RCC 7860 (cell line): ENCODE results near the gene FADS1.

ENCODE experiments used
- DNase-seq: peaks from one replicate; pipeline ENCODE4 v3.0.0-alpha.2; 2015; ENCODE audit warnings: low spot score
- FAIRE-seq: peaks from 2 replicates; lab custom pipeline; 2012; peaks lifted over from hg19 to GRCh38; lab: Jason Lieb, UNC

Gene FADS1

GRCh38 chr11:61846362-61847020 is 29.7 kb upstream of the FADS1 start:
- DNase-seq (no peak), FAIRE-seq (no peak)

- no peak for DNase-seq
- FAIRE-seq, result no peak
These were observed 28.2 kb upstream of the FADS1 start for GRCh38 chr11:61844909-61845565.

GRCh38 chr11:61842528-61842820 is 25.7 kb upstream of the FADS1 start:
- FAIRE-seq (no peak), DNase-seq (no peak)

- FAIRE-seq (no peak), DNase-seq (no peak)
These were observed 25.1 kb upstream of the FADS1 start for GRCh38 chr11:61841636-61842527.

- no peak for FAIRE-seq
- no peak for DNase-seq
These were observed 23.6 kb upstream of the FADS1 start for GRCh38 chr11:61840371-61840770.

DNA sequence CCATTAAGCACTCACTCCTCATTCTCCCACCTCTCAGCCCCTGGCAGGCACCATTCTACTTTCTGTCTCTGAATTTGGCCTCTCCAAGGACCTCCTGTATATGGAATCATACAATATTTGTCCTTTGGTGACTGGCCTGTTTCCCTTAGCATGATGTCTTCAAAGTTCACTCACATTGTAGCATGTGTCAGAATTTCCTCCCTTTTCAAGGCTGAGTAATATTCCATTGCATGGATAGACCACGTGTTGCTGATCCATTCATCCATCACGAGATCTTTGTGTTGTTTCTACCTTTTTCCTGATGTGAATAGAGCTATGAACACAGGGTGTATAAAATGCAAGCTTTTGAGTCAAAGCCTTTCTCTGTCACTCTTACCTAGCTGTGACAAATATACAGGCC is 22.9 kb upstream of the FADS1 start:
- DNase-seq (no peak), FAIRE-seq (no peak)

DNA sequence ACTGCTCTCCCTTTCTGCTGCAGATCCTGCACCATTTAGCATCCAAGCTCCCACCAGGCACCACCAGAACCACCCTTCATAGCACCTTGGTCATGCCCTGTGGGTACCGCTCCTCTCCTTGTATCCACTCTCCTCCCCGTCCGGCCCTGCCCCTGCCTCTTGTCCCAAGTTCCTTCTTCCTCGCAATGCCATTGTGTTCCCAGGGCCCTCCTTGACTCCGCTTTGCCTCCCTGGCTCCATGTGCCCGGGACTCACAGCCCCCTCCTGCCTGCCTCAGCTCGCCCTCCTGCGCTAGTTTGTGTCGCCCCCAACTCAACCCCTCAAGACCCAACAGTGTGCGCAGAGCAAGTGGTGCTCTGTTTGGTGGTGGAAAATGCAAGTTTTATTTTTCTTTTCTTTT is 22.1 kb upstream of the FADS1 start:
- FAIRE-seq, result no peak
- DNase-seq, result no peak

GRCh38 chr11:61838501-61838900 is 21.7 kb upstream of the FADS1 start:
- DNase-seq (no peak), FAIRE-seq (no peak)

- DNase-seq (no peak), FAIRE-seq (no peak)
These were observed 20.7 kb upstream of the FADS1 start for GRCh38 chr11:61837411-61838005.

DNA sequence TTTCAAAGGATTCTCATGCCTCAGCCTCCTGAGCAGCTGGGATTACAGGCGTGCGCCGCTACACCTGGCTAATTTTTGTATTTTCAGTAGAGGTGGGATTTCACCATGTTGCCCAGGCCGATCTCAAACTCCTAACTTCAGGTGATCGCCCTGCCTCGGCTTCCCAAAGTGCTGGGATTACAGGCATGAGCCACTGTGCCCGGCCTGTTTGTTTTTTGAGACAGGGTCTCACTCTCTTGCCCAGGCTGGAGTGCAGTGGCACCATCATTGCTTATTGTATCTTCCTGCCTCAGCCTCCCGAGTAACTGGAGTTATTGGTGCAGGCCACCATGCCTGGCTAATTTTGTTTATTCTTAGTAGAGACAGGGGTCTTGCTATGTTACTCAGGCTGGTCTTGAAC is 19.4 kb upstream of the FADS1 start:
- no peak for DNase-seq
- FAIRE-seq, result no peak

DNA sequence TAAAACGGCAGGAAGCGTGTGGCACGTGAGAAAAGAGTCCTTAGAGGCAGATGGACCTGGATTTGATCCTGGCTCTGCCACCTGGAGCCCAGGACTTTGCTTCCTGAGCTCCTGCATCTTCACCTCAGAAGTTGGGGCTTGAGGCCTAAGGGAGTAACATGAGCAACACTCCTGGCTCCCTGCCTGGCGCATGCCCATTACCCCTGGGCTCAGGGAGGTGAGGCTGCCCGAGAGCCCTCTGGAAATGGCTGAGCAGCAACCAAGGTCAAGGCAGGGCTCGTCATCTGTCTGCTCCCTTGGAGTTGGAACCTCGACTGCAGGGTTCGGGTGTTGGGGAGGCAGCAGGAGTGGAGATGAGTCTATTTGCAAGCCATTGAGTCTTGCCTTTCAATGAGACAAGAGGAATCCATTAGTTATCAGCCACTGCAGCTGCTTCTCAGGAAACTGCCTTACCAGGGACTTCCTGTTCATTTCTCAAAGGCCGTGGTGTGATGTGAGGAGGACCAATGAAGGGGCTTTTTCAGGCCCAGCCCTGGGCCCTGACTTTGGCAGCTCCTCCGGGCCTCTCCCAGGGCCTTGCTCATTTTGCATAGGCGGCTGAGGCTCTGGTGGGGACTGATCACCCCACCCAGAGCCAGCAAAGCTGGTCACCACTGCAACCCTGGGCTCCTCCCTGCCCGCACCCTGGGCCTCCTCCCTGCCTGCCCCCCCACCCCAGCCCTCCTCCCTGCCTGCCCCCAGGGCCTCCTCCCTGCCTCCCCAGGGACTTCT is 17.7 kb upstream of the FADS1 start:
- DNase-seq, result no peak
- no peak for FAIRE-seq

DNA sequence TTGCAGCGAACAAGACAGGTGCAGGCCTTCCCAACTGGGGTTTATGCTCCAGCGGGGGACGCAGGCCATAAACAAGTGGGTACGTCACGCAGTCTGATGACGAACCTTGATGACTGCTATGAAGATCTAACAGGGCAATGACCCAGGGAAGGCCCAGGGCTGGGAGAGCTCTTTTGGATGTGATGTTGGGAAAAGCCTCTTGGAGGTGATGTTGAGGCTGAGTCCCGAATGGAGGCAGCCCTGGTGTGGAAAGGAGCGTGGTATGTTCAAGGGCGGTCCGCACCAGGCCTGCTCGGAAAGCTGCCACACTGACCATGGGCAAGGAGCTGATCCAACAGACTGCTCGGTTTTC is 17.1 kb upstream of the FADS1 start:
- DNase-seq (no peak), FAIRE-seq (no peak)

DNA sequence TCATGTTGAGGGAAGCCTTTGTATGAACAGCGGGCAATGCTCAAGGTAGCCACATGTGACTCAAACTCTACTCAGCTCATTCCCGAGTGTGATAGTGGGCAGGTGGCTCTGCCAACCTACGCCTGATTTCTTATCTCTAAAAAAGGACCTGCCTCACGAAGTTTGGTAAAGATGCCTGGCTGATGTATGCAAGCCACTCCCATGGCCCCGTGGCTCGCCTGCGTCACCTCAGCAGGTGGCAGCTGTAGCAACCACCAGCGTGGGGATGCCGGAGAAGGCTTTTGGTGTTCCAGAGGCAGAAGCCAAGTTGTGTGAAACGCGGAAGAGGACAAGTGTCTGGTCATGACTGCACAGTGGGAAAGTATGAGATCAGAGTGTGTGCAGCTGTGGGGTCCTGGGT is 16.7 kb upstream of the FADS1 start:
- FAIRE-seq, result no peak

DNA sequence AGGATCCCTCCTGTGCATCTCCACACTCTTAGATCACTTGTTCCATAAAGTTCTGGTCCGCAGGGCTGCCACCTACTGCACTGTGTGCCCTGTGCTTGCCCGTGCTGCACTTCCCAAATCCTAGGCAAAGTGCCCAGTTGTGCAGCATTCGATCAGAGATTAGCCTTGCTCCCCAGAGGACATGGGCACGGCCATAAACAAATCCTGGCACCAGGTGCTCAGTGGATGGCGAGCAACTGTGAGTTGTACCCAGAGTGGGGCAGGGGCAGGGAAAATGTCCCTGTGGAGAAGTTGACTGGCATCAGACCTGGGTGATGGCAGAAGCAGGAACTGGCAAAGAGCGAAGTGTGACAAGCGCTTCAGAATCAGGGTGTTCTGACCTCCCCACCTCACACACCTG is 16.0 kb upstream of the FADS1 start:
- DNase-seq (no peak), FAIRE-seq (no peak)

More for the DNA sequence above, 16.7 kb upstream of the FADS1 start:
- DNase-seq, result no peak

DNA sequence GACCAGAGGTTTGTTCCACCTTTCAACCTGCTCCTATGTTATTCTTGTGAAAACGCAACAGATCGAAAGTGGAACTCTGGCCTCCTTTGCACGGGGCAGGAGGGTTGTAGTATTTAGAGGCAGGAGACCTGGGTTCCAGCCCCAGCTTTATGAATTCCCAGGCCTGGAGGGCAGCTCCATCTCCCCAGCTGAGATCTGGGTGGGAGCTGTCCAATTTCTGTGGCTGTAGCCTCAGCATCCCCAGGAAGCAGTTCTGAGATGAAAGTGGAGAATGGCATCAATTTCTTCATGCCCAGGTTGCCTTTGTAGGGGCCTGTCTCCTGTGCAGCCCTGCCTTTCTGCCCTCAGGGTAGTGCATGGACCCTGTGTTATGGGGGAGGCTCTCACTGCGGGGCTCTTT is 15.4 kb upstream of the FADS1 start:
- no peak for DNase-seq
- FAIRE-seq, result no peak

DNA sequence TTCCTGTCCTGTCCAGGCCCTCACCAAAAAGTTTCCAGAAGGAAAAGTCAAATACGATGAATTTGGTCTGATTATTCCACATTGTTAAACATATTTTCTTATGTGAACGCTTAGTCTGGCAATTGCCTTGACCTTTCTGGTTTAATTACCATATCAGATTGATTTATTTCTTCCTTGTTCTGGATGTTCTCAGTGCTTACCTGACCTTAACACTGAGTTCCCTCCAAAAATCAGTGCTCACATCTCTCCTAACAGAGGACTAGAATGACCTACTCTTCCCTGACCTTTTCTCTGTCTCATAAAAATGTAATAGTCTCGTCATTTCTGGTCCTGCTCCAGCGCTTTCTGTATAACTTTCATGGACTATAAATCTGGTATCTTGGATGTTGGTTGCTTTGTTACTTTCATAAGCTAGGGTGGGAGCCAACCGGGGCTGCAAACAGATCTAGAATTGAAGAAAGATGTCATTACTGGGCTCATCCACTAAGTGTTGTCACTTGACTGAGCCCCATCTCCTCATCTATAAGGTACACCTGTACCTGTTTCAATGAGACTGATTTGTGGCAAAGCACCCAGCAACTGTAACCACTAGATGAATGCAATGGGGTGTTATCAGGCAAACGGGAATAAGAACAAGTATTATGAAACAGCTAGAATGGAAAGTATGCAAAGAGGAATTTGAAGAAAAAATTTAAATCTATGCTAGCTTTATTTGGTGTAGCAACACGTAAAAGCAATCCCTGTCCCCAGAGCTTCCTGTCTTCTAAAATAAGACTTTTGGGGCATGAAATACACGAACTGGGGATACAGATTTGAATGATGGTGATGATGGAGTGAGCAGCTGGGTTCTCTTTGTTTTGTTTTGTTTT is 13.7 kb upstream of the FADS1 start:
- DNase-seq (no peak), FAIRE-seq (no peak)

DNA sequence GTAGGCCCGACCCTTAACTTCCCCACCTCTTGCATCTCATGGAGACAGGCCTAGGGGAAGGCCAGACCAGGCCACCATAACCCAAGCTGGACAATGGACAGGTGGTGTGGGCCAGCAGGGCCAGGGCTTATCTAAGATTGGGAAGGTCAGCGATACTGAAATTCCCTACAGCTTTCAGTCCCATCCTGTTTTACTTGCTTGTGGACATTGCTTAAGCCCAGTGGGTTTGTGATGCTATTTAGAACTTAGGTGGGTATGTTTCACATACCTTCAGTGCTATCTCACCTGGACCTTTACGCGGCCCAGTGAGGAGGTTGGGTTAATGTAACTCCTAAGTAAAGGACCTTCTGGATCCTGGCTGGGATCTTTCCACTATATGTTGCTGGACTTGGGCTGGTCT is 13.0 kb upstream of the FADS1 start:
- DNase-seq (no peak), FAIRE-seq (no peak)

- FAIRE-seq, result no peak
- no peak for DNase-seq
These were observed 12.0 kb upstream of the FADS1 start for GRCh38 chr11:61828629-61829407.

DNA sequence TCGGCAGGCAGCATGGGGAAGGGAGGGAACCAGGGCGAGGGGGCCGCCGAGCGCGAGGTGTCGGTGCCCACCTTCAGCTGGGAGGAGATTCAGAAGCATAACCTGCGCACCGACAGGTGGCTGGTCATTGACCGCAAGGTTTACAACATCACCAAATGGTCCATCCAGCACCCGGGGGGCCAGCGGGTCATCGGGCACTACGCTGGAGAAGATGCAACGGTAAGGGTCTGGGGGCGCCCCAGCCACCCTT is 11.5 kb upstream of the FADS1 start:
- FAIRE-seq, result no peak
- DNase-seq, result no peak
